ENCODE measurements around the gene CCDC149.

The CCDC149 gene

DNA sequence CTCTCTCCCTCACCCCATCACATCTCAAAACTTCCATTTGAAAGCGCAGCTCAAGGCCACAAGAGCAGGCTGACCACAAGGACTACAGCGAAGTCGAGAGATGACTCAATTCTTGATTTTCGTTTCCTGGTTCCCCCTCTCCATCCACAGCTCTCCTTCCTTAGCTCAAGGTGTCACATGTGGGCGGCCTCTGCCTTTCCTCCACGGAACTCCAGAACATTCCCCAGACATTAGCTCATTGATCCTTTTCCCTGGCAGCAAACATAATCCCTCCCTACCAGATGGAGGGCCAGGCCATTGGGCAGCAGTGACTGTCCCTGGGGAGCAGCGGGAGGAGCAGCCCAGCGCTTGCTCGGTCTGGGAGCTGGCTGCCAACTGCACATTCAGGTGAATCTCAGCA is 56.3 kb downstream of the CCDC149 start:
- Histone ChIP-seq H3K4me3 (ENCODE audit: low read depth, low read length) (no peak overlapping the region), H3K79me1 (ENCODE audit: low read length) (no peaks in the 10 kb centered on the region), H3K9me3 (ENCODE audit: insufficient read depth, low read depth, low read length) (no peaks in the 10 kb centered on the region), H2BK5ac (ENCODE audit: low read depth, low read length, poor library complexity) (no peak overlapping the region), H2BK120ac (ENCODE audit: insufficient read depth, low read length, poor library complexity) (no peak overlapping the region), H2BK12ac (ENCODE audit: low read length) (no peak overlapping the region), H3K18ac (ENCODE audit: low read length) (no peak overlapping the region), H3K9ac (ENCODE audit: low read length) (no peak overlapping the region), H3K27me3 (ENCODE audit: insufficient read depth, low read length) (no peaks in the 10 kb centered on the region), H2AK5ac (ENCODE audit: low read length) (no peak overlapping the region), H4K91ac (ENCODE audit: low read depth, low read length) (no peak overlapping the region), H3K27ac (ENCODE audit: low read depth, low read length) (no peak overlapping the region), H3K79me2 (ENCODE audit: control insufficient read depth, insufficient read depth, low read length, poor library complexity) (no peaks in the 10 kb centered on the region), H4K12ac (ENCODE audit: low read depth, low read length) (no peak overlapping the region), H3K4ac (ENCODE audit: low read depth, low read length) (no peak overlapping the region), H2AFZ (ENCODE audit: insufficient read depth, low read length, poor library complexity) (no peak overlapping the region), H3K36me3 (ENCODE audit: control insufficient read depth in 1 of 2, insufficient read depth in 2 of 2, low read length in 2 of 2) (no peaks in the 10 kb centered on the region), H3K23ac (ENCODE audit: low read length) (no peak overlapping the region), H3K4me1 (ENCODE audit: control insufficient read depth in 1 of 2, insufficient read depth in 2 of 2, low read length in 2 of 2) (peaks cover 0 to 2% of the 10 kb centered on the region in 2 experiments), H4K8ac (ENCODE audit: low read depth, low read length) (no peak overlapping the region), H3K4me2 (ENCODE audit: low read length) (no peak overlapping the region), H3K14ac (ENCODE audit: low read length) (no peak overlapping the region)
- no CpG with 5 or more reads among the region's 9 CpGs for WGBS (ENCODE audit: extremely low coverage, insufficient coverage, insufficient read length)
- no peak for DNase-seq

DNA sequence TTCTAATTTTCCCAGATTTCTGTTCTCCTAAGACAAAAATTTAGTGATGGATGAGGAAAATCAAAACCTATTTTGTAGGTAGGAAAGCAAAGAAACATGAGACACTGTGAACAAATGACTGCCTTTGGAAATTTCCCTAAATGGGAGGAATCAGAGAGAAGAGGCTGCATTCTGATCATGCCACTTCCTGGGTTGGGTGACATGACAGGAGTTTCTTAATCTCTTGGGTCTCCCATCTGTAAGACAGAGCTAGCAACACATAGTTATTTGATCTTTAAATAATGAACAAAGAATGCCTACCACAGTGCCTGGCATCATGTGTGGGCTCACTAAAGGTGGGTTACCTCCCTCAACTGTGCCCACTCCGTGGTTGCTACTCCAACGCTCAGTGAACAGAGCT is 57.1 kb downstream of the CCDC149 start:
- Histone ChIP-seq H3K36me3 (ENCODE audit: control insufficient read depth in 1 of 2, insufficient read depth in 2 of 2, low read length in 2 of 2) (no peaks in the 10 kb centered on the region), H4K12ac (ENCODE audit: low read depth, low read length) (no peak overlapping the region), H4K91ac (ENCODE audit: low read depth, low read length) (no peak overlapping the region), H2BK12ac (ENCODE audit: low read length) (no peak overlapping the region), H3K23ac (ENCODE audit: low read length) (no peak overlapping the region), H3K9ac (ENCODE audit: low read length) (no peak overlapping the region), H3K4me1 (ENCODE audit: control insufficient read depth in 1 of 2, insufficient read depth in 2 of 2, low read length in 2 of 2) (peaks cover 2 to 4% of the 10 kb centered on the region in 2 experiments), H3K14ac (ENCODE audit: low read length) (no peak overlapping the region), H3K4me3 (ENCODE audit: low read depth, low read length) (no peak overlapping the region), H3K4ac (ENCODE audit: low read depth, low read length) (no peak overlapping the region), H3K79me1 (ENCODE audit: low read length) (no peaks in the 10 kb centered on the region), H4K8ac (ENCODE audit: low read depth, low read length) (no peak overlapping the region), H2BK5ac (ENCODE audit: low read depth, low read length, poor library complexity) (no peak overlapping the region), H2AK5ac (ENCODE audit: low read length) (no peak overlapping the region), H2BK120ac (ENCODE audit: insufficient read depth, low read length, poor library complexity) (no peak overlapping the region), H3K18ac (ENCODE audit: low read length) (no peak overlapping the region), H3K79me2 (ENCODE audit: control insufficient read depth, insufficient read depth, low read length, poor library complexity) (no peaks in the 10 kb centered on the region), H3K4me2 (ENCODE audit: low read length) (no peak overlapping the region), H3K27me3 (ENCODE audit: insufficient read depth, low read length) (no peaks in the 10 kb centered on the region), H3K27ac (ENCODE audit: low read depth, low read length) (no peak overlapping the region), H2AFZ (ENCODE audit: insufficient read depth, low read length, poor library complexity) (no peak overlapping the region), H3K9me3 (ENCODE audit: insufficient read depth, low read depth, low read length) (no peaks in the 10 kb centered on the region)
- peak in 1 of 2 donors; percentile 12 for DNase-seq
- WGBS (ENCODE audit: extremely low coverage, insufficient coverage, insufficient read length) = no CpG with 5 or more reads among the region's 2 CpGs

DNA sequence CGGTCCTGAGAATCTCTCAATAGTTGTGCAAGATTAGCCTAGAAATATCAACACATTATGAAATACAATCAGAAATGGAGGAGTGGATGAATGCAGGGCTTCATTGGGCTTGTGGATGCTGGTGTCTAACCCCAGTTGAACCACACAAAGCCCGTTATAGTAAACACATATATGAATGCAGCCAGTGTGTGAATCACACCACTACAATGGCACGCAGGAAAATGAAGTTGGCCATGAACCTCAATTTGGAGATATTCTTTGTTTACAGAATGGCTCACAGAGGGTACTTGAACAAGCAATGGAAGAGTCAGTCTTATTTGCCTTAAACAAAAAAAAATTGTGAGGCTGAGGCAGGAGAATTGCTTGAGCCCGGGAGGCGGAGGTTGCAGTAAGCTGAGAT is 59.7 kb downstream of the CCDC149 start:
- Histone ChIP-seq H4K91ac (ENCODE audit: low read depth, low read length) (no peak overlapping the region), H3K4me1 (ENCODE audit: control insufficient read depth in 1 of 2, insufficient read depth in 2 of 2, low read length in 2 of 2) (peaks cover 4 to 9% of the 10 kb centered on the region in 2 experiments), H2AFZ (ENCODE audit: insufficient read depth, low read length, poor library complexity) (no peak overlapping the region), H3K4ac (ENCODE audit: low read depth, low read length) (no peak overlapping the region), H3K9ac (ENCODE audit: low read length) (no peak overlapping the region), H2AK5ac (ENCODE audit: low read length) (no peak overlapping the region), H2BK120ac (ENCODE audit: insufficient read depth, low read length, poor library complexity) (no peak overlapping the region), H4K12ac (ENCODE audit: low read depth, low read length) (no peak overlapping the region), H3K4me3 (ENCODE audit: low read depth, low read length) (no peak overlapping the region), H2BK12ac (ENCODE audit: low read length) (no peak overlapping the region), H3K27me3 (ENCODE audit: insufficient read depth, low read length) (no peaks in the 10 kb centered on the region), H3K27ac (ENCODE audit: low read depth, low read length) (no peak overlapping the region), H2BK5ac (ENCODE audit: low read depth, low read length, poor library complexity) (no peak overlapping the region), H3K79me1 (ENCODE audit: low read length) (peaks cover 1% of the 10 kb centered on the region), H3K9me3 (ENCODE audit: insufficient read depth, low read depth, low read length) (peaks cover 2% of the 10 kb centered on the region), H3K36me3 (ENCODE audit: control insufficient read depth in 1 of 2, insufficient read depth in 2 of 2, low read length in 2 of 2) (no peaks in the 10 kb centered on the region), H3K14ac (ENCODE audit: low read length) (no peak overlapping the region), H3K23ac (ENCODE audit: low read length) (no peak overlapping the region), H4K8ac (ENCODE audit: low read depth, low read length) (no peak overlapping the region), H3K18ac (ENCODE audit: low read length) (no peak overlapping the region), H3K4me2 (ENCODE audit: low read length) (no peak overlapping the region), H3K79me2 (ENCODE audit: control insufficient read depth, insufficient read depth, low read length, poor library complexity) (no peaks in the 10 kb centered on the region)
- no CpG with 5 or more reads among the region's 5 CpGs for WGBS (ENCODE audit: extremely low coverage, insufficient coverage, insufficient read length)
- no peak for DNase-seq

DNA sequence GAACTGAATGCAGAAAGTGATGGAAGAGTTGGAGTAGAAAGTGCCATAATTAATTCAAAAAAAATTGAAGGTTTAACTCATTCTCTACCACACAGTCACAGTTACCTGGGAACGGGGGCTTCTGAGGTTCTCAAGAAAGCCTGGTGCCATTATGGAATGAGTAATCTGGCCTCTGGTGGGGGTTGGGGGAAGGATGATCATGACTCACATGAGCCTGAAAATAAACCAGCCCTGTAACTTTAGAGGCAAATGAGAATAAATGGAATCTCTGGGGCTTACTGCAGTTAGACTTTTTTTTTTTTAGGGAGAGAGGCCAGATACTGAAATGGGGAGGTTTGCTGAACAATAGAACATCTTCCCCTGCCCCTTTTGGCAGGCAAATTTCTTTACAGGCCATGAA is 62.2 kb downstream of the CCDC149 start:
- Histone ChIP-seq H4K12ac (ENCODE audit: low read depth, low read length) (no peak overlapping the region), H2BK5ac (ENCODE audit: low read depth, low read length, poor library complexity) (no peak overlapping the region), H3K4ac (ENCODE audit: low read depth, low read length) (no peak overlapping the region), H3K27ac (ENCODE audit: low read depth, low read length) (no peak overlapping the region), H3K9me3 (ENCODE audit: insufficient read depth, low read depth, low read length) (peaks cover 2% of the 10 kb centered on the region), H2AK5ac (ENCODE audit: low read length) (no peak overlapping the region), H3K79me1 (ENCODE audit: low read length) (peaks cover 1% of the 10 kb centered on the region), H4K8ac (ENCODE audit: low read depth, low read length) (no peak overlapping the region), H3K36me3 (ENCODE audit: control insufficient read depth in 1 of 2, insufficient read depth in 2 of 2, low read length in 2 of 2) (no peaks in the 10 kb centered on the region), H3K4me1 (ENCODE audit: control insufficient read depth in 1 of 2, insufficient read depth in 2 of 2, low read length in 2 of 2) (peaks cover 2 to 9% of the 10 kb centered on the region in 2 experiments), H3K4me2 (ENCODE audit: low read length) (no peak overlapping the region), H2BK12ac (ENCODE audit: low read length) (no peak overlapping the region), H3K23ac (ENCODE audit: low read length) (no peak overlapping the region), H3K27me3 (ENCODE audit: insufficient read depth, low read length) (no peaks in the 10 kb centered on the region), H3K4me3 (ENCODE audit: low read depth, low read length) (no peak overlapping the region), H3K79me2 (ENCODE audit: control insufficient read depth, insufficient read depth, low read length, poor library complexity) (no peaks in the 10 kb centered on the region), H2AFZ (ENCODE audit: insufficient read depth, low read length, poor library complexity) (no peak overlapping the region), H3K9ac (ENCODE audit: low read length) (no peak overlapping the region), H3K14ac (ENCODE audit: low read length) (no peak overlapping the region), H2BK120ac (ENCODE audit: insufficient read depth, low read length, poor library complexity) (no peak overlapping the region), H3K18ac (ENCODE audit: low read length) (no peak overlapping the region), H4K91ac (ENCODE audit: low read depth, low read length) (peak overlapping the region; percentile 50)
- no peak for DNase-seq
- no CpG with 5 or more reads among the region's 1 CpG for WGBS (ENCODE audit: extremely low coverage, insufficient coverage, insufficient read length)
